ENCODE results near the gene DNLZ.

Gene DNLZ

GRCh38 chr9:136374183-136374575, 10.6 kb upstream of the DNLZ start:
- DNase-seq = no peak

- no peak for DNase-seq
Measured at GRCh38 chr9:136373300-136374182, 10.0 kb upstream of the DNLZ start, which contains the start of gene CARD9. CARD9 (minus strand) TSS chr9:136373669; CDS start chr9:136372078, 1,591 bp downstream.

- DNase-seq = no peak
Measured at GRCh38 chr9:136372561-136373299, 9.2 kb upstream of the DNLZ start.

- DNase-seq = no peak
Measured at GRCh38 chr9:136372006-136372405, 8.5 kb upstream of the DNLZ start.

- no peak for DNase-seq
Measured at GRCh38 chr9:136371533-136371880, 8.0 kb upstream of the DNLZ start.

- DNase-seq = no peak
Measured at GRCh38 chr9:136370687-136371532, 7.4 kb upstream of the DNLZ start.

GRCh38 chr9:136370037-136370436, 6.5 kb upstream of the DNLZ start:
- DNase-seq = no peak

- no peak for DNase-seq
Measured at GRCh38 chr9:136368190-136368589, 4.6 kb upstream of the DNLZ start.

GRCh38 chr9:136367296-136368145, 4.0 kb upstream of the DNLZ start:
- DNase-seq = no peak

GRCh38 chr9:136366826-136367225, 3.3 kb upstream of the DNLZ start:
- no peak for DNase-seq

GRCh38 chr9:136365775-136366222, 2.3 kb upstream of the DNLZ start:
- DNase-seq = no peak

- DNase-seq = no peak
Measured at GRCh38 chr9:136364942-136365774, 1.6 kb upstream of the DNLZ start.

- no peak for DNase-seq
Measured at GRCh38 chr9:136363949-136364748, 605 bp upstream of the DNLZ start.

GRCh38 chr9:136362450-136362784, 1.1 kb downstream of the DNLZ start:
- no peak for DNase-seq

- DNase-seq = no peak
Measured at GRCh38 chr9:136361754-136362449, 1.6 kb downstream of the DNLZ start.

- DNase-seq = no peak
Measured at GRCh38 chr9:136361047-136361753, 2.3 kb downstream of the DNLZ start.

GRCh38 chr9:136359774-136360718, 3.5 kb downstream of the DNLZ start:
- no peak for DNase-seq

- DNase-seq = no peak
Measured at GRCh38 chr9:136358888-136359287, 4.7 kb downstream of the DNLZ start.

All from NCI-H1092 treated with DMSO at 0.1 percent for 48 hours (cell line).